ENCODE data around the gene CHST7. TPM values are rescaled to one million over a fixed set of nuclear protein-coding genes. Genes with fewer than 3 reads are reported as not detected.

CHST7 gene
- total and polyA plus RNA-seq, 2 experiments from 2014 or later = 7.6 to 27.2 TPM

DNA sequence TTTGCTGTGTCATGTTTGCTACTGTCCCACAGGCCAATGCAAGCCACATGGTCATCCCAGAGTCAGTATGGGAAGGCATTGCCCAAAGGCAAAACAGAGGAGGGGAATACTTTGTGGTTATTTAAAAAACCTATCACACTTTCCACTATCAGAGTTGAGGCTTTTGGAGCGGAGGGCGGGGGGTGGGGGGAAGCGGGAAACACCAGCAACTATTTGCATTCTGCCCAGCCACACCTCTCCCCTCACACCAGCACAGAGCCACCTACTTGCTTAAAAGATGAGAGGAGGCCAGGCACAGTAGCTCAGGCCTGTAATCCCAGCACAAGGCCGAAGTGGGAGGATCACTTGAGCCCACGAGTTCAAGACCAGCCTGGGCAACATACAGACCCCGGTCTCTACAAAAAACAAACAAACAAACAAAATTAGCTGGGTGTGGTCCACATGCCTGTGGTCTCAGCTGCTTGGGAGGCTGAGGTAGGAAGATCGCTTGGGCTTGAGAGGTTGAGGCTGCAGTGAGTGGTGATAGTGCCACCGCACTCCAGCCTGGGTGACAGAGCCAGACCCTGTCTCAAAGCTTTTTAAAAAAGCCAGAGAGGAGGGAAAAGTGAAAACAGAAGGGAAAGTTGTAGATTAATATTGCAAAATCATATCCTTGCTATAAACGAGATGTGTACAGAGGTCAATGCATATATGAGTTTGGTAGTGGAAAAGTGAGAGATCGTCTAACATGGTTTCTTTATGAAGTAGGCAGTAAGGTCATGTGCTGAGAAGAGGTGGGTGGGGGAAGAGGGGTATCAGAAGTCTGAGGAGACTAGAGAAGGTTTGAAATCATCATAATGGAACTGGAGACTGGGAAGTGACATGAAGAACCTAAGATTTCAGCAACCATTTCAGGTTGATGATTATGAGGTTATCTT, 1.9 kb upstream of the CHST7 start:
- Mint-ChIP-seq H3K9me3 (no peaks in the 10 kb centered on the region; the same call in 2 of the 3 replicates), H3K27ac (no peak overlapping the region; the same call in 1 of the 2 replicates), H3K27me3 (ENCODE audit: insufficient read depth, low read depth, poor library complexity) (peaks cover 11% of the 10 kb centered on the region), H3K36me3 (ENCODE audit: low read depth) (no peaks in the 10 kb centered on the region; the same call in 2 of the 3 replicates), H3K4me1 (peaks cover 27% of the 10 kb centered on the region), H3K4me3 (0 out of 3 replicates have a peak overlapping the region, but pooled peaks have one; percentile 2)
- Histone ChIP-seq H3K9me2 (ENCODE audit: insufficient read depth) (no peaks in the 10 kb centered on the region), H3K4me2 (no peak overlapping the region), H4K20me1 (replicated peaks; ENCODE audit: insufficient read depth) (no peaks in the 10 kb centered on the region), H3K79me2 (replicated peaks; ENCODE audit: insufficient read depth) (peaks cover 16% of the 10 kb centered on the region), H3K4me1 (ENCODE audit: insufficient read depth) (peaks cover 7% of the 10 kb centered on the region; the same call in 1 of the 2 replicates), H3K4me3 (no peak overlapping the region), H3K27me3 (ENCODE audit: insufficient read depth) (peaks cover 18% of the 10 kb centered on the region; the same call in 1 of the 2 replicates), H2AFZ (no peak overlapping the region), H3K27ac (ENCODE audit: low read depth) (no peak overlapping the region), H3F3A (replicated peaks; ENCODE audit: low read depth) (no peaks in the 10 kb centered on the region), H3K36me3 (ENCODE audit: insufficient read depth) (no peaks in the 10 kb centered on the region)
- ATAC-seq (no peak), DNase-seq (ENCODE audit: low spot score) (no peak)
- TF ChIP-seq NANOG (IDR thresholded peaks at IDR 0.05; ENCODE audit: borderline replicate concordance) (no peak), STAT1 (IDR thresholded peaks at IDR 0.05; ENCODE audit: unreplicated experiment) (no peak), JUNB (IDR thresholded peaks at IDR 0.05; ENCODE audit: unreplicated experiment) (no peak), POLR2AphosphoS5 (IDR thresholded peaks at IDR 0.05; ENCODE audit: low read depth) (no peak)
- TF ChIP-seq, protein P1, sequence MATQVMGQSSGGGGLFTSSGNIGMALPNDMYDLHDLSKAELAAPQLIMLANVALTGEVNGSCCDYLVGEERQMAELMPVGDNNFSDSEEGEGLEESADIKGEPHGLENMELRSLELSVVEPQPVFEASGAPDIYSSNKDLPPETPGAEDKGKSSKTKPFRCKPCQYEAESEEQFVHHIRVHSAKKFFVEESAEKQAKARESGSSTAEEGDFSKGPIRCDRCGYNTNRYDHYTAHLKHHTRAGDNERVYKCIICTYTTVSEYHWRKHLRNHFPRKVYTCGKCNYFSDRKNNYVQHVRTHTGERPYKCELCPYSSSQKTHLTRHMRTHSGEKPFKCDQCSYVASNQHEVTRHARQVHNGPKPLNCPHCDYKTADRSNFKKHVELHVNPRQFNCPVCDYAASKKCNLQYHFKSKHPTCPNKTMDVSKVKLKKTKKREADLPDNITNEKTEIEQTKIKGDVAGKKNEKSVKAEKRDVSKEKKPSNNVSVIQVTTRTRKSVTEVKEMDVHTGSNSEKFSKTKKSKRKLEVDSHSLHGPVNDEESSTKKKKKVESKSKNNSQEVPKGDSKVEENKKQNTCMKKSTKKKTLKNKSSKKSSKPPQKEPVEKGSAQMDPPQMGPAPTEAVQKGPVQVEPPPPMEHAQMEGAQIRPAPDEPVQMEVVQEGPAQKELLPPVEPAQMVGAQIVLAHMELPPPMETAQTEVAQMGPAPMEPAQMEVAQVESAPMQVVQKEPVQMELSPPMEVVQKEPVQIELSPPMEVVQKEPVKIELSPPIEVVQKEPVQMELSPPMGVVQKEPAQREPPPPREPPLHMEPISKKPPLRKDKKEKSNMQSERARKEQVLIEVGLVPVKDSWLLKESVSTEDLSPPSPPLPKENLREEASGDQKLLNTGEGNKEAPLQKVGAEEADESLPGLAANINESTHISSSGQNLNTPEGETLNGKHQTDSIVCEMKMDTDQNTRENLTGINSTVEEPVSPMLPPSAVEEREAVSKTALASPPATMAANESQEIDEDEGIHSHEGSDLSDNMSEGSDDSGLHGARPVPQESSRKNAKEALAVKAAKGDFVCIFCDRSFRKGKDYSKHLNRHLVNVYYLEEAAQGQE (IDR thresholded peaks at IDR 0.05; ENCODE audit: unreplicated experiment) = no peak
- TF ChIP-seq, protein P2, sequence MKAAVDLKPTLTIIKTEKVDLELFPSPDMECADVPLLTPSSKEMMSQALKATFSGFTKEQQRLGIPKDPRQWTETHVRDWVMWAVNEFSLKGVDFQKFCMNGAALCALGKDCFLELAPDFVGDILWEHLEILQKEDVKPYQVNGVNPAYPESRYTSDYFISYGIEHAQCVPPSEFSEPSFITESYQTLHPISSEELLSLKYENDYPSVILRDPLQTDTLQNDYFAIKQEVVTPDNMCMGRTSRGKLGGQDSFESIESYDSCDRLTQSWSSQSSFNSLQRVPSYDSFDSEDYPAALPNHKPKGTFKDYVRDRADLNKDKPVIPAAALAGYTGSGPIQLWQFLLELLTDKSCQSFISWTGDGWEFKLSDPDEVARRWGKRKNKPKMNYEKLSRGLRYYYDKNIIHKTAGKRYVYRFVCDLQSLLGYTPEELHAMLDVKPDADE (IDR thresholded peaks at IDR 0.05) = no peak

DNA sequence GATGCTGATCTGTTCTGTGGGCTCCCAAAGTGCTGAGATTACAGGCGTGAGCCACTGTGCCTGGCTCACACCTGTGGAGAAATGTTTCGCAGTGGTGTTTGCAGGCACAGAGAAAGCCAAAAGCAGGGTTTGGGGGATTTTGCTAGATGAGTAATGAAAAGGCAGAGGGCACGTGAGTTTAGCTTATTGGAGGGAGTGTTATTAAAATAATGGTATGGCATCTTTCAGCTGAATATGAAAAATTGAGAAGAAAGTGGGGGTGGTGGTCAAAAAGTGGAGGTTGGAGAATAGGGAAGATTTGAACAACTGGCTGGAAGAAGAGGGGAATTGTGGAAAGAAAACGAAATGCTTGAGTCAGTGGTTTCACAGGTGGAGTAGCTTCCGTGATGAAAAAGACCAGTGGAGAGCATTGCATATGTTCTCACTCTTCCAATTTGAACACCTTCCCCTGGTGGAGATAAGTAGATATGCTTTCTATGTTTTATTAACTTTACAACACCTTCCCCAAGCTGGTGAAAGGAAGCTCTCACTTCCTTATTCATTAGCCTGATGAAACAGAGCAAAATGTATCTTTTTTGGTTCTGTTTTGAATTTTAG, 1.1 kb upstream of the CHST7 start:
- H3K9me3 Mint-ChIP-seq = no peaks in the 10 kb centered on the region; the same call in 2 of the 3 replicates
- H3K27me3 Mint-ChIP-seq (ENCODE audit: insufficient read depth, low read depth, poor library complexity) = peaks cover 11% of the 10 kb centered on the region
- peaks cover 10% of the 10 kb centered on the region; the same call in 1 of the 2 replicates for H3K4me1 ChIP-seq (ENCODE audit: insufficient read depth)
- H4K20me1 ChIP-seq (replicated peaks; ENCODE audit: insufficient read depth) = no peaks in the 10 kb centered on the region
- H3F3A ChIP-seq (replicated peaks; ENCODE audit: low read depth) = no peaks in the 10 kb centered on the region
- no peaks in the 10 kb centered on the region for H3K9me2 ChIP-seq (ENCODE audit: insufficient read depth)
- no peaks in the 10 kb centered on the region for H3K36me3 ChIP-seq (ENCODE audit: insufficient read depth)
- H3K27ac ChIP-seq (ENCODE audit: low read depth) = no peak overlapping the region
- H3K4me3 ChIP-seq = no peak overlapping the region
- no peak overlapping the region for H3K4me2 ChIP-seq
- peaks cover 23% of the 10 kb centered on the region for H3K79me2 ChIP-seq (replicated peaks; ENCODE audit: insufficient read depth)
- no peak overlapping the region for H2AFZ ChIP-seq
- H3K4me3 Mint-ChIP-seq = peak overlapping the region; percentile 75; the same call in 2 of the 3 replicates
- peaks cover 32% of the 10 kb centered on the region for H3K4me1 Mint-ChIP-seq
- H3K36me3 Mint-ChIP-seq (ENCODE audit: low read depth) = peaks cover 4% of the 10 kb centered on the region; the same call in 2 of the 3 replicates
- ATAC-seq (no peak), DNase-seq (ENCODE audit: low spot score) (no peak)
- H3K27ac Mint-ChIP-seq = no peak overlapping the region
- peaks cover 18% of the 10 kb centered on the region; the same call in 1 of the 2 replicates for H3K27me3 ChIP-seq (ENCODE audit: insufficient read depth)
- TF ChIP-seq, protein P3, sequence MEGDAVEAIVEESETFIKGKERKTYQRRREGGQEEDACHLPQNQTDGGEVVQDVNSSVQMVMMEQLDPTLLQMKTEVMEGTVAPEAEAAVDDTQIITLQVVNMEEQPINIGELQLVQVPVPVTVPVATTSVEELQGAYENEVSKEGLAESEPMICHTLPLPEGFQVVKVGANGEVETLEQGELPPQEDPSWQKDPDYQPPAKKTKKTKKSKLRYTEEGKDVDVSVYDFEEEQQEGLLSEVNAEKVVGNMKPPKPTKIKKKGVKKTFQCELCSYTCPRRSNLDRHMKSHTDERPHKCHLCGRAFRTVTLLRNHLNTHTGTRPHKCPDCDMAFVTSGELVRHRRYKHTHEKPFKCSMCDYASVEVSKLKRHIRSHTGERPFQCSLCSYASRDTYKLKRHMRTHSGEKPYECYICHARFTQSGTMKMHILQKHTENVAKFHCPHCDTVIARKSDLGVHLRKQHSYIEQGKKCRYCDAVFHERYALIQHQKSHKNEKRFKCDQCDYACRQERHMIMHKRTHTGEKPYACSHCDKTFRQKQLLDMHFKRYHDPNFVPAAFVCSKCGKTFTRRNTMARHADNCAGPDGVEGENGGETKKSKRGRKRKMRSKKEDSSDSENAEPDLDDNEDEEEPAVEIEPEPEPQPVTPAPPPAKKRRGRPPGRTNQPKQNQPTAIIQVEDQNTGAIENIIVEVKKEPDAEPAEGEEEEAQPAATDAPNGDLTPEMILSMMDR (conservative IDR thresholded peaks at IDR 0.05; ENCODE audit: low read depth in 2 of 2) = no peak
- TF ChIP-seq ZNF331 (CRISPR knock-in tag; IDR thresholded peaks at IDR 0.05; ENCODE audit: low read depth) (no peak), CREB1 (CRISPR knock-in tag; IDR thresholded peaks at IDR 0.05; ENCODE audit: low read depth) (no peak), POLR2AphosphoS5 (IDR thresholded peaks at IDR 0.05; ENCODE audit: low read depth) (no peak), EZH2 (IDR thresholded peaks at IDR 0.05; ENCODE audit: low read depth, unreplicated experiment) (no peak), JUNB (IDR thresholded peaks at IDR 0.05; ENCODE audit: unreplicated experiment) (no peak)
- TF ChIP-seq, protein P1 (IDR thresholded peaks at IDR 0.05; ENCODE audit: unreplicated experiment) = no peak
